PC-9 (cell line): Measurements from ENCODE around the gene STYK1. TPM values are rescaled to one million over a fixed set of nuclear protein-coding genes. Genes with fewer than 3 reads are reported as not detected.

Experiments used
- BruUV-seq: library from RNA; stranded (reverse); fragments of 400-500 nt; replicated peaks from 2 replicates; lab custom pipeline; 2021; lab: Mats Ljungman, UMichigan
- CTCF ChIA-PET: fragments of 300-600 bp; sonication (Branson Sonifier 250); formaldehyde crosslinking; loops from one replicate; lab custom pipeline; 2022; ENCODE audit warnings: antibody characterized with exemption; lab: Charles Lee
- POLR2A ChIA-PET: fragments of 300-600 bp; sonication (Branson Sonifier 250); formaldehyde crosslinking; loops from one replicate; lab custom pipeline; 2022; ENCODE audit warnings: antibody characterized with exemption; ENCODE audit not compliant: unreplicated experiment; lab: Charles Lee
- DNase-seq, 2 experiments: peaks; one replicate each; pipeline versions ENCODE4 v3.0.0 to v3.0.0-alpha.2; 2015 to 2022; ENCODE audit warnings: mixed read lengths in 1 of 2
- H2AFZ ChIP-seq: fragments of 200-600 bp; sonication (generic); 2 replicates; pipeline ENCODE4 v1.8.1; 2017; ENCODE audit warnings: antibody characterized with exemption
- H3F3A ChIP-seq: fragments of 200-600 bp; sonication (generic); 2 replicates; pipeline ENCODE4 v1.8.1; 2017; ENCODE audit warnings: antibody characterized with exemption, mild to moderate bottlenecking, low read depth; ENCODE audit not compliant: insufficient read depth
- H3K27ac ChIP-seq: fragments of 200-600 bp; sonication (generic); 2 replicates; pipeline ENCODE4 v1.6.1; 2016; ENCODE audit warnings: mixed run types
- H3K27me3 ChIP-seq: fragments of 200-600 bp; sonication (generic); 2 replicates; pipeline ENCODE4 v1.6.1; 2016; ENCODE audit warnings: low read depth, mixed run types; ENCODE audit not compliant: insufficient read depth
- H3K36me3 ChIP-seq: fragments of 200-600 bp; sonication (generic); 2 replicates; pipeline ENCODE4 v1.6.1; 2016; ENCODE audit warnings: low read depth, mixed run types
- H3K4me1 ChIP-seq: fragments of 200-600 bp; sonication (generic); replicated peaks from 2 replicates; pipeline ENCODE4 v1.6.1; 2016; ENCODE audit warnings: mixed run types; ENCODE audit not compliant: insufficient read depth
- H3K4me2 ChIP-seq: fragments of 200-600 bp; sonication (generic); 2 replicates; pipeline ENCODE4 v1.6.1; 2017; ENCODE audit warnings: mixed run types
- H3K4me3 ChIP-seq: fragments of 200-600 bp; sonication (generic); 2 replicates; pipeline ENCODE4 v1.6.1; 2016; ENCODE audit warnings: mixed run types
- H3K79me2 ChIP-seq: fragments of 200-600 bp; sonication (generic); 2 replicates; pipeline ENCODE4 v1.6.1; 2017; ENCODE audit warnings: low read depth, mixed run types
- H3K9me2 ChIP-seq: fragments of 200-600 bp; sonication (generic); 2 replicates; pipeline ENCODE4 v1.8.1; 2017; ENCODE audit warnings: mild to moderate bottlenecking; ENCODE audit not compliant: insufficient read depth
- H3K9me3 ChIP-seq: fragments of 200-600 bp; sonication (generic); 2 replicates; pipeline ENCODE4 v1.8.1; 2016; ENCODE audit warnings: low read depth; ENCODE audit not compliant: insufficient read depth
- H4K20me1 ChIP-seq: fragments of 200-600 bp; sonication (generic); 2 replicates; pipeline ENCODE4 v1.8.1; 2017; ENCODE audit not compliant: insufficient read depth
- EZH2 ChIP-seq: fragments of 200-600 bp; sonication (generic); IDR thresholded peaks from 2 replicates; pipeline ENCODE4 v1.8.0; 2017; ENCODE audit warnings: antibody characterized with exemption, low read depth
- intact Hi-C: fragments of 100-400 bp; cut with micrococcal nuclease; formaldehyde crosslinking; loops from one replicate; pipeline ENCODE4 v1.10.0; 2022; ENCODE audit not compliant: unreplicated experiment
- total RNA-seq: library from RNA; stranded (reverse); gene quantifications from 2 replicates; pipeline ENCODE4 v1.2.3, GENCODE V29; 2021
- TF ChIP-seq, protein P1 (sequence below): fragments of 200-600 bp; sonication (generic); conservative IDR thresholded peaks from 2 replicates; pipeline ENCODE4 v1.6.1; 2017; ENCODE audit warnings: mixed run types, antibody characterized with exemption, mild to moderate bottlenecking, moderate library complexity

Gene STYK1
- total RNA-seq, 1 experiment from 2014 or later, result 16.9 TPM

DNA sequence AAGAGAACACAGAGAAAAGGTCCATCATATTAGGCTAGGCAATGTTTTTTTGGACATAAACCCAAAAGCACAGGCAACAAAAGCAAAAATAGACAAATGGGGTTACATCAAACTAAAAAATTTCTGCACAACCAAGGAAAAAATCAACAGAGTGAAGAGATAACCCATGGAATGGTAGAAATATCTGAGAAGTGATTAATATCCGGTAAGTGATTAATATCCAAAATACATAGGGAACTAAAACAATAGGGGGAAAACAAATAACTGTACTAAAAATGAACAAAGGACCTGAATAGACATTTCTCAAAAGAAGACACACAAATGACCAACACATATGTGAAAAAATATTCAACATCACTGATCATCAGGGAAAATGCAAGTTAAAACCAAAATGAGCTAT lies 4.3 kb downstream of the STYK1 start:
- H3K79me2 ChIP-seq, result peaks cover 15% of the 10 kb centered on the region; the same call in 1 of the 2 replicates
- no peaks in the 10 kb centered on the region for H3K27me3 ChIP-seq
- H3K27ac ChIP-seq, result no peak overlapping the region
- BruUV-seq, result no TSS peak
- intact Hi-C loops, result no loop called here
- ChIA-PET POLR2A (interaction anchor here (1.1 kb wide), 1 partner anchor 56 kb away, joined by 4 read pairs; the partner anchor contains the start of gene MAGOHB), CTCF (no interaction called here)
- no peak for DNase-seq
- H4K20me1 ChIP-seq, result no peaks in the 10 kb centered on the region; the same call in 1 of the 2 replicates
- H3F3A ChIP-seq, result peaks cover 7% of the 10 kb centered on the region
- H3K4me3 ChIP-seq, result no peak overlapping the region
- no peak overlapping the region for H2AFZ ChIP-seq
- TF ChIP-seq, protein P1, sequence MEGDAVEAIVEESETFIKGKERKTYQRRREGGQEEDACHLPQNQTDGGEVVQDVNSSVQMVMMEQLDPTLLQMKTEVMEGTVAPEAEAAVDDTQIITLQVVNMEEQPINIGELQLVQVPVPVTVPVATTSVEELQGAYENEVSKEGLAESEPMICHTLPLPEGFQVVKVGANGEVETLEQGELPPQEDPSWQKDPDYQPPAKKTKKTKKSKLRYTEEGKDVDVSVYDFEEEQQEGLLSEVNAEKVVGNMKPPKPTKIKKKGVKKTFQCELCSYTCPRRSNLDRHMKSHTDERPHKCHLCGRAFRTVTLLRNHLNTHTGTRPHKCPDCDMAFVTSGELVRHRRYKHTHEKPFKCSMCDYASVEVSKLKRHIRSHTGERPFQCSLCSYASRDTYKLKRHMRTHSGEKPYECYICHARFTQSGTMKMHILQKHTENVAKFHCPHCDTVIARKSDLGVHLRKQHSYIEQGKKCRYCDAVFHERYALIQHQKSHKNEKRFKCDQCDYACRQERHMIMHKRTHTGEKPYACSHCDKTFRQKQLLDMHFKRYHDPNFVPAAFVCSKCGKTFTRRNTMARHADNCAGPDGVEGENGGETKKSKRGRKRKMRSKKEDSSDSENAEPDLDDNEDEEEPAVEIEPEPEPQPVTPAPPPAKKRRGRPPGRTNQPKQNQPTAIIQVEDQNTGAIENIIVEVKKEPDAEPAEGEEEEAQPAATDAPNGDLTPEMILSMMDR, result no peak
- TF ChIP-seq EZH2, result no peak
- peaks cover 11% of the 10 kb centered on the region; the same call in 1 of the 2 replicates for H3K4me1 ChIP-seq
- H3K9me3 ChIP-seq, result no peaks in the 10 kb centered on the region
- no peaks in the 10 kb centered on the region for H3K9me2 ChIP-seq
- no peaks in the 10 kb centered on the region for H3K36me3 ChIP-seq
- H3K4me2 ChIP-seq, result no peak overlapping the region

DNA sequence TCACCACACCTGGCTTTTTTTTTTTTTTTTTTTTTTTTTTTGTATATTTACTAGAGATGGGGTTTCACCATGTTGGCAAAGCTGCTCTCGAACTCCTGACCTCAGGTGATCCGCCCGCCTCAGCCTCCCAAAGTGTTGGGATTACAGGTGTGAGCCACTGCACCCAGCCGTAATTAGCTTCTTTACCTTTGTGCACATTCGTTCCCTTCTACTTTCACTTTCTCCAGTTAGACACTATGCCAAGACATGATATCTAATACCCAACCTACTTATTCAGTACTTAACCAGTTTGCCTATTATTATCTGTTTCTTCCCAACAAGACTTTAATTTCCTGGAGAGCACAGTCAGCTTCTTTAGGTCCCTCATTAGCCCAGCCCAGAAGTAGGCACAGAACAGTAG lies 5.3 kb downstream of the STYK1 start:
- peak in 1 of 2 experiments; percentile 23 for DNase-seq
- peaks cover 15% of the 10 kb centered on the region; the same call in 1 of the 2 replicates for H3K79me2 ChIP-seq
- H3F3A ChIP-seq, result peaks cover 3% of the 10 kb centered on the region
- intact Hi-C loops, result no loop called here
- no peaks in the 10 kb centered on the region for H3K27me3 ChIP-seq
- ChIA-PET CTCF (interaction anchor here (0.5 to 1.1 kb wide), 3 partner anchors 10 to 82 kb away, joined by 3 to 9 read pairs (median 3); no protein-coding TSS in a partner anchor), POLR2A (interaction anchor here (0.7 to 1.1 kb wide), 2 partner anchors 55 to 106 kb away, joined by 3 to 4 read pairs; partner anchors contain the start of gene MAGOHB)
- H3K27ac ChIP-seq, result no peak overlapping the region
- H3K4me2 ChIP-seq, result 0 out of 2 replicates have a peak overlapping the region, but pooled peaks have one; percentile 17
- H3K36me3 ChIP-seq, result no peaks in the 10 kb centered on the region
- H3K9me2 ChIP-seq, result no peaks in the 10 kb centered on the region
- no peak for TF ChIP-seq EZH2
- TF ChIP-seq, protein P1, result no peak
- H3K4me1 ChIP-seq, result peaks cover 11% of the 10 kb centered on the region; the same call in 1 of the 2 replicates
- no peak overlapping the region for H3K4me3 ChIP-seq
- no peaks in the 10 kb centered on the region for H3K9me3 ChIP-seq
- H4K20me1 ChIP-seq, result no peaks in the 10 kb centered on the region; the same call in 1 of the 2 replicates
- H2AFZ ChIP-seq, result no peak overlapping the region
- no TSS peak for BruUV-seq

DNA sequence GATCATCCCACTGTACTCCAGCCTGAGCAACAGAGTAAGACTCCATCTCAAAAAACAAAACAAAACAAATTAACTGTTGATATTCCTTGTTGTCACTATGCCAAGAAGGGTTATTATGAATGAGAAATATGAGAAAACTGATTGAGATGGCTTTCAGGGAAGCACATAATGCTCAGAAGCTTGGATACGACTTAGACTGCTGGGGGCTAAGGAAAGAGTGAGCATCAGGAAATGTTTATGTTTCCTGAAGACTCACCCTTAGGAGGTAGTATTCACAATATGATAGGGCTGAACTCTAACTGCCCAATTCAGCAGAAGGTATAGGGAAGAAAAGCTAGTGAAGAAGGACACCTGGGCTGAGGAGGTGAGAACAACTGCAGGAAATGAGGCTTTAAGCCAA lies 6.3 kb downstream of the STYK1 start:
- intact Hi-C loops, result no loop called here
- CTCF ChIA-PET, result interaction anchor here (0.6 to 0.7 kb wide), 4 partner anchors 59 to 524 kb away, joined by 3 to 12 read pairs (median 4); no protein-coding TSS in a partner anchor
- Histone ChIP-seq H3K9me3 (no peaks in the 10 kb centered on the region), H3K4me2 (no peak overlapping the region), H3K4me1 (peaks cover 11% of the 10 kb centered on the region; the same call in 1 of the 2 replicates), H3K27ac (no peak overlapping the region), H3K36me3 (no peaks in the 10 kb centered on the region), H3K79me2 (peaks cover 15% of the 10 kb centered on the region; the same call in 1 of the 2 replicates), H3K9me2 (no peaks in the 10 kb centered on the region), H4K20me1 (no peaks in the 10 kb centered on the region; the same call in 1 of the 2 replicates), H3F3A (no peaks in the 10 kb centered on the region), H3K27me3 (no peaks in the 10 kb centered on the region), H3K4me3 (no peak overlapping the region), H2AFZ (no peak overlapping the region)
- DNase-seq, result no peak
- POLR2A ChIA-PET, result interaction anchor here (0.5 kb wide), 1 partner anchor 33 kb away, joined by 3 read pairs; no protein-coding TSS in a partner anchor
- BruUV-seq, result no TSS peak
- TF ChIP-seq EZH2, result no peak
- TF ChIP-seq, protein P1, result no peak
